Activated naive CD4-positive, alpha-beta T cell treated with anti-CD3 and anti-CD28 coated beads for 36 hours (primary cell): ENCODE results near the gene LDLRAD4. TPM values are rescaled to one million over a fixed set of nuclear protein-coding genes. Genes with fewer than 3 reads are reported as not detected.

Experiments used
- CTCF ChIA-PET: fragments of 350-600 bp; sonication (Branson Sonifier 250); formaldehyde crosslinking; loops from one replicate; lab custom pipeline; 2021; ENCODE audit warnings: antibody characterized with exemption; lab: Charles Lee
- DNase-seq: peaks from one replicate; pipeline ENCODE4 v3.0.0-alpha.2; 2020
- H3K27ac Mint-ChIP-seq: one replicate; pipeline ENCODE4 v1.8.0; 2021; ENCODE audit warnings: mild to moderate bottlenecking, mixed read lengths
- H3K27me3 Mint-ChIP-seq: one replicate; pipeline ENCODE4 v1.8.0; 2021; ENCODE audit warnings: low read depth, mixed read lengths
- H3K36me3 Mint-ChIP-seq: one replicate; pipeline ENCODE4 v1.8.0; 2021; ENCODE audit warnings: low read depth, mixed read lengths
- H3K4me1 Mint-ChIP-seq: one replicate; pipeline ENCODE4 v1.8.0; 2021; ENCODE audit warnings: low read depth, mixed read lengths
- H3K4me3 Mint-ChIP-seq: one replicate; pipeline ENCODE4 v1.8.0; 2021; ENCODE audit warnings: mild to moderate bottlenecking, moderate library complexity, mixed read lengths
- H3K9me3 Mint-ChIP-seq: one replicate; pipeline ENCODE4 v1.8.0; 2021; ENCODE audit warnings: mixed read lengths
- intact Hi-C: fragments of 100-400 bp; cut with micrococcal nuclease; formaldehyde crosslinking; loops from one replicate; pipeline ENCODE4 v1.15.1; 2023
- total RNA-seq, 2 experiments: library from RNA; stranded (reverse); gene quantifications; one replicate each; pipeline ENCODE4 v1.2.3, GENCODE V29; 2021

The LDLRAD4 gene
- total RNA-seq, 2 experiments from 2014 or later = 19.4 to 21.3 TPM

DNA sequence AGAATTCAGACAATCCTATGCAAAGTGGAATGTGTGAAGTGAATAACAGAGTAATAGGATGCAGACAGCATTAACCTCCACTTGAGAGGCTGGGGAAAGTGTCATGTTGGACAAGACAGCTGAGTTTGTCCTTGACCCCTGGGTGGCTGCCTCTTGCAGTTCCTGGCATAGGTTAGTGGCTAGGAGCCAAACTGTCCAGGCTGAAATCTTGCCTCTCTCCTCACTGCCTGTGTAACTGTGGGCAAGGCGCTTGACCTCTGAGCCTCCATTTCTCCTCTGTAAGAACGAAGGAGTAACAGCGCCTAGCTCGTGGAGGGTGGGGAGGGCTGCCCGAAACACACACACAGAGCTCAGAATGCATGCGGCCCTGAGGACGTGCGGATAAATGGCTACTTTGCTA, 34.8 kb upstream of the LDLRAD4 start:
- Mint-ChIP-seq H3K9me3 (no peaks in the 10 kb centered on the region), H3K27me3 (peaks cover 4% of the 10 kb centered on the region), H3K27ac (no peak overlapping the region), H3K4me1 (no peaks in the 10 kb centered on the region), H3K4me3 (no peak overlapping the region), H3K36me3 (no peaks in the 10 kb centered on the region)
- intact Hi-C loops = no loop called here
- CTCF ChIA-PET = interaction anchor here (1.0 kb wide), 1 partner anchor 24 kb away, joined by 4 read pairs; no protein-coding TSS in a partner anchor
- no peak for DNase-seq

DNA sequence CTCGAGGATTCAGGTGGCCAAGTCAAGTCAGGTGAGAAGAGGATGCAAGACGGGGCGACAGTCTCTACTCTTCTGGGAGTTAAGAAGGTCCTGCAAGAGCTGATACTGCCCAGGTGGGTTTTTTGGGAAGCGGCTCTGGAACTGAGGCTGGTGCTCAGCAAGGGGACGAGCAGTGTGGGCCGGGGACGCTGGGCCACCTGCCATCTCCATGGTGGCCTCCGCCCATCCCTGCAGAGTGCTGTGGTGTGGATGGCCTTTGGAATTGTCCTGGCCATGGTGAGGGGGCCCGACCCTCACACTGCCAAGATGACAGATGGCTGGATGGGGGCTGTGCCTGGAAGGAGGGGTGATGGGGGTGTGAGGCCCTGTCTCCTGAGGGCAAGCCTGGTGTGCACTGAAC, 34.2 kb upstream of the LDLRAD4 start:
- no peak for DNase-seq
- Mint-ChIP-seq H3K9me3 (no peaks in the 10 kb centered on the region), H3K4me1 (no peaks in the 10 kb centered on the region), H3K27ac (no peak overlapping the region), H3K36me3 (no peaks in the 10 kb centered on the region), H3K4me3 (no peak overlapping the region), H3K27me3 (peaks cover 4% of the 10 kb centered on the region)
- CTCF ChIA-PET = interaction anchor here (1.0 kb wide), 1 partner anchor 25 kb away, joined by 4 read pairs; no protein-coding TSS in a partner anchor
- intact Hi-C loops = no loop called here

DNA sequence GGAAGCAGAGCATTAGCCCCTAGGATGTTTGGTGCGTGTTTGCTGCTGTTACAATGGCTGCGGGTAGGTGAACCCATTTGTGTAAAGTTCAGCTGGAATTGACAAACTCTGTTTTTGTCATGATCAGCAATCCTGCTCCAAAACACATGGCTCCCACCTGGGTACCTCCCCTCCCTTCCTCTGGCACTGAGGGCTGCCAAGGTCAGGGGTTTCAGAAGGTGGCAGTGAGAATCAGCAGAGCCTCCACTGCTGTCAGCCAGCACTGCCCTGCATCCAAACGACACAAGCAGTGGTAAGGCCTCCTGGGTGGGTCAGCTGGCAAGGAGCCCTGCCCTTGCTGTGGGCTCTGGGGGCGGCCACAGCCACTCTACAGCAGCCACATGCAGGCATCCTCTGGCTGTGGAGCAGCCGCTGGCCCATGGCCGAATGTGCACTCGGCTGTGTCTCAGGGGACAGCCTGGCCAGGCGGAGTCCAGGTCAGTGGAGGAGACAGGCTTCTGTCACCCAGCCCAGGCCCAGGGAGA, 32.8 kb upstream of the LDLRAD4 start:
- H3K4me1 Mint-ChIP-seq = no peaks in the 10 kb centered on the region
- no peak overlapping the region for H3K27ac Mint-ChIP-seq
- H3K27me3 Mint-ChIP-seq = peaks cover 4% of the 10 kb centered on the region
- intact Hi-C loops = no loop called here
- no peaks in the 10 kb centered on the region for H3K36me3 Mint-ChIP-seq
- no peak for DNase-seq
- H3K4me3 Mint-ChIP-seq = no peak overlapping the region
- no peaks in the 10 kb centered on the region for H3K9me3 Mint-ChIP-seq
- CTCF ChIA-PET = no interaction called here

DNA sequence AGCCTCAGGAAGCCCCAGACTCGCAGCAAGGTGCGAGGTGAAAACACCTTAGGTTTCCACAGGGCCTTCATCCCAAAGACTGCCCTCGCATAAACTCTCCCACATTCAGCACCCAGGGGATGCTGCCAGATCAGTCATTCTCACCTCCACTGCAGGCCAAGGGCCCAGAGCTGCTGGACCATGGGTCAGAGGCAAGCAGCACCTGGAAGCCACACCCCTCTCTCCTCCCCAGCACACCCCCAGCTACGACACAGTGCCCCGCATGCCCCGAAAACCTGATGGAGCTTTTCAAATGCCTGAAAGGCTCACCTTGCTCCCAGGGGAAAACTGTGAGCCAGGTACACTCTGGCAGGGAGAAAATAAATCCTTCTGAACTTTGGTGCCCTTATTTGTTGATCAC, 31.9 kb upstream of the LDLRAD4 start:
- Mint-ChIP-seq H3K9me3 (no peaks in the 10 kb centered on the region), H3K4me3 (no peak overlapping the region), H3K4me1 (no peaks in the 10 kb centered on the region), H3K27me3 (peaks cover 1% of the 10 kb centered on the region), H3K27ac (no peak overlapping the region), H3K36me3 (no peaks in the 10 kb centered on the region)
- intact Hi-C loops = no loop called here
- CTCF ChIA-PET = no interaction called here
- DNase-seq = no peak

DNA sequence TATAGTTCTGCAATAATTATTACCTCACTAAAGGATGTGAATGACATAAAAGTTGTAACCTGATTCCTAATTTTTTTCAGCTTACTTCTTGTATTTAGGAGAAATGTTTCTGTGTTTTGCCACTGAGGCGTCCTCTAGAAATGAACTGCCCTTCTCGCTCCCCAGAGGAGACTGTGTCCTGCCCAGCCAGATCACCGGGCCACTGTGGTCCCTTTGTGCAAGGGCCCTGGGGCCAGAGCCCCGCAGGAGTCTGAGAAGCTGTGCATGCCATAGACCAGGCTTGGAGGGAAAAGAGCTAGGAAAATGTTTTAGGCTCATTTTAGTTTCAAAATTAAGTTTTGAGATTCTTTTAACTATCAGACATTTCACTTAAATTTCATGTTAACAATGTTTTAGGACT, 31.1 kb upstream of the LDLRAD4 start:
- CTCF ChIA-PET = no interaction called here
- no peak for DNase-seq
- Mint-ChIP-seq H3K36me3 (no peaks in the 10 kb centered on the region), H3K4me1 (no peaks in the 10 kb centered on the region), H3K27me3 (no peaks in the 10 kb centered on the region), H3K9me3 (no peaks in the 10 kb centered on the region), H3K4me3 (no peak overlapping the region), H3K27ac (no peak overlapping the region)
- intact Hi-C loops = no loop called here

DNA sequence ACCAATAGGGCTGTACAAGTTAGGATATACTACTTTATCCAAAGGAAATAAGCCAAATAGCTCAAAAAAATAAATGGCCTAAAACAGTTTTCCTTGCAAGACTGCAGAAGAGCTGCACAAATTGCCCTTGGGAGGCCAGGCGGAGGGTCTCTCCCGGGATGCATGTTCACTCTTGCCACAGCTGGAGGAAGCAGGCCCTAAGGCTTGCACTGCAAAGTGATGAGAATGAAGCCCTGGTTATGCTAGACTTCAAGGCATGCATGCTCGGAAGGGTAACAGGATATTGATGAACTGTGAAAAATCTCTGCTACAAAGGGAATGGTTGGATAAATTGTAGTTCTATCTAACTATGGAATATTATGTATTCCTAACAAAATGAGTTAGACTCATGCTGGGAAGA, 27.5 kb upstream of the LDLRAD4 start:
- H3K27me3 Mint-ChIP-seq = peaks cover under 1% of the 10 kb centered on the region
- no peaks in the 10 kb centered on the region for H3K4me1 Mint-ChIP-seq
- intact Hi-C loops = no loop called here
- H3K9me3 Mint-ChIP-seq = no peaks in the 10 kb centered on the region
- CTCF ChIA-PET = no interaction called here
- no peaks in the 10 kb centered on the region for H3K36me3 Mint-ChIP-seq
- DNase-seq = no peak
- no peak overlapping the region for H3K4me3 Mint-ChIP-seq
- H3K27ac Mint-ChIP-seq = no peak overlapping the region

DNA sequence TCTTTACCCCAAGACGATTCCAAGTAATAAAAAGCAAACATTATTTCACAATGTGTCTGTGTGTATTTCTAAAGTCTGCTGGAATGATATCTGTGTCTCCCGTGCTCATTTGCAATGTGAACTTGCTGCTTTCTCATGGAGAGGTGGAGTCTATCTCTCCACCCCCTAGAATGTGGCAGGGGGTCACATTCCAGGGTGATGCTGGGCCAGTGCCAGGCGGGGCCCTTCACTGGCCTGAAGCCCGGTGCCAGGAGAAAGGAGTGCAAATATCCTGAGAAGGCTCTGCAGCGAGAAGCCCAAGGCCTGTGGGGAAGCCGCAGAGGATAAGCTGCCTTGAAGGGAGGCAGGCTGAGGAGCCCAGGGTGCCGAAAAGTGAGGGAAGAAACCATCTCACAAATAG, 26.8 kb upstream of the LDLRAD4 start:
- H3K36me3 Mint-ChIP-seq = no peaks in the 10 kb centered on the region
- CTCF ChIA-PET = no interaction called here
- no peaks in the 10 kb centered on the region for H3K4me1 Mint-ChIP-seq
- no peak overlapping the region for H3K27ac Mint-ChIP-seq
- H3K4me3 Mint-ChIP-seq = no peak overlapping the region
- peaks cover 1% of the 10 kb centered on the region for H3K9me3 Mint-ChIP-seq
- intact Hi-C loops = no loop called here
- DNase-seq = no peak
- H3K27me3 Mint-ChIP-seq = peaks cover 2% of the 10 kb centered on the region

DNA sequence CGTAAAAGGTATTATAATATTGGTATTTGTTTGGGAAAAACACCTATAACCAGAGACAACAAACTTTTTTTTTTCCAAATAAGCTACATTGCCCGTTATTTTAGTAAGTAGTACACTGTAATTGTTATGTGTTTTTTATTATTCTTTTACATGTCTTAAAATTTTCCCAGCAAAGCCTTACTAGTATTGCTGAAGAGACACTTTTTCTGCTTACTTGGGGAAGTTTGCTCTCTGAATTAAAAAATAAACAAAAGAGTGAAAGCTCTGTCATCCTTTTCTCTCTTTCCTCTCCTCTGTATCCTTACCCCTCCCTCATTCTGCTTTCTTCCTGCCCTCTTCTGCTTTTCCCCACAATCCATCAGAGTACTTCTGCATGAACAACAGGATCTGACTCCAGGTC, 25.6 kb upstream of the LDLRAD4 start:
- no peak for DNase-seq
- H3K4me1 Mint-ChIP-seq = no peaks in the 10 kb centered on the region
- no peak overlapping the region for H3K27ac Mint-ChIP-seq
- CTCF ChIA-PET = interaction anchor here (0.7 kb wide), 1 partner anchor 715 kb away, joined by 3 read pairs; no protein-coding TSS in a partner anchor
- H3K4me3 Mint-ChIP-seq = no peak overlapping the region
- H3K27me3 Mint-ChIP-seq = peaks cover 2% of the 10 kb centered on the region
- peaks cover 1% of the 10 kb centered on the region for H3K9me3 Mint-ChIP-seq
- no peaks in the 10 kb centered on the region for H3K36me3 Mint-ChIP-seq
- intact Hi-C loops = no loop called here

DNA sequence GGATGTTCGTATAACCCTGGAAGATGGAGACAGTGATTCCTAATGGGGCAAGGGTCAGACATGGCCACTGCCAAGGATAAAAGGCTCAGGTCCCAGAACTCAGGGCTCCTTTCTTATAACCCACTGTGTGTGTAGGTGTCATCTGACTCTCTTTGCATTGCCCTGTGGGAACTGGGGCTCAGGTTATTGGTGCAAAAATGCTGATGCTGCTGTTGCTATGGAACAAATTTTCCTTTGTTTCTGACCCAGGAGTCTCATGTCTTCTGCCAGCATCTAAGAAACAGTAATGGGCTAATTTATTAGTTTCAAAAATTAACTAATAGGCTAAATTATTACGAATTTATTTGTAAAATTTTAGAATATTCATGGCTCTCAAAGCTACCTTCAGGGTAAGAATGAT, 24.3 kb upstream of the LDLRAD4 start:
- intact Hi-C loops = no loop called here
- no peaks in the 10 kb centered on the region for H3K4me1 Mint-ChIP-seq
- DNase-seq = no peak
- no peak overlapping the region for H3K4me3 Mint-ChIP-seq
- H3K27me3 Mint-ChIP-seq = peaks cover 2% of the 10 kb centered on the region
- peaks cover 5% of the 10 kb centered on the region for H3K9me3 Mint-ChIP-seq
- CTCF ChIA-PET = no interaction called here
- H3K36me3 Mint-ChIP-seq = peaks cover 1% of the 10 kb centered on the region
- no peak overlapping the region for H3K27ac Mint-ChIP-seq

DNA sequence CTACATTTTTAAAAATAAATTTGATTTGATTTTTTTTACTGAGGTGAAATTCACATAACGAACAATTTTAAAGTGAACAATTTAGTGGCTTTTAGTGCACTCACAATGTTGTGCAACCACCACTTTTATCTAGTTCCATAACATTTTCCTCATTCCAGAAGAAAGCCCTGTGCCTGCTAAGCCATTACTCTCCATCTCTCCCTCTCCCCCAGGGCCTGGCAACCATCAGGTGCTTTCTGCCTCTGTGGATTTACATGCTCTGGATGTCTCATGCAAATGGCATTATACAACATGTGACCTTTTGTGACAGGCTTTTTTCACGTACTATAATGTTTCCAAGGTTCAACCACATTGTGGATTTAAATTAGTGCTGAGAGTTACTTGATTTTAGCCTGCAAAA, 19.9 kb upstream of the LDLRAD4 start:
- peaks cover 4% of the 10 kb centered on the region for H3K36me3 Mint-ChIP-seq
- no peak for DNase-seq
- H3K4me3 Mint-ChIP-seq = no peak overlapping the region
- CTCF ChIA-PET = interaction anchor here (0.7 to 1.5 kb wide), 2 partner anchors 39 to 437 kb away, joined by 3 to 4 read pairs; no protein-coding TSS in a partner anchor
- peaks cover 17% of the 10 kb centered on the region for H3K9me3 Mint-ChIP-seq
- intact Hi-C loops = no loop called here
- H3K27ac Mint-ChIP-seq = no peak overlapping the region
- peaks cover 12% of the 10 kb centered on the region for H3K27me3 Mint-ChIP-seq
- no peaks in the 10 kb centered on the region for H3K4me1 Mint-ChIP-seq

DNA sequence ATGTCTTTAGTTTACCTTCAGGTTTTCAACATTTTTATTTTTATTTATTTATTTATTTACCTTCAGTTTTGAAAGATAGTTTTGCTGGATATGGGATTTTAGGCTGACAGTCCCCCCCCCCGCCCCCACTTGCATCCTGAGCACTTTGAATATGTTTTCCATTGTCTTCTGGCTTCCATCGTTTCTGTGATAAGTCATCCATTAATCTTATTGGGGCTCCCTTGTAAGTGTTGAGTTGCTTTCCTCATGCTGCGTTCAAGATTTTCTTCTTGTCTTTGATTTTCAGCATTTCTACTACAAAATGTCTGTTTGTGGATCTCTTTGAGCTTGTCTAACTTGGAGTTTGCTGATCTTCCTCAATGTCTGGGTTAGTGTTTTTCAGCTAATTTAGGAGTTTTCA, 19.4 kb upstream of the LDLRAD4 start:
- no peak overlapping the region for H3K4me3 Mint-ChIP-seq
- peaks cover 17% of the 10 kb centered on the region for H3K9me3 Mint-ChIP-seq
- CTCF ChIA-PET = interaction anchor here (1.5 kb wide), 1 partner anchor 39 kb away, joined by 4 read pairs; no protein-coding TSS in a partner anchor
- H3K27me3 Mint-ChIP-seq = peaks cover 12% of the 10 kb centered on the region
- H3K4me1 Mint-ChIP-seq = no peaks in the 10 kb centered on the region
- H3K27ac Mint-ChIP-seq = no peak overlapping the region
- intact Hi-C loops = no loop called here
- DNase-seq = no peak
- H3K36me3 Mint-ChIP-seq = peaks cover 4% of the 10 kb centered on the region

DNA sequence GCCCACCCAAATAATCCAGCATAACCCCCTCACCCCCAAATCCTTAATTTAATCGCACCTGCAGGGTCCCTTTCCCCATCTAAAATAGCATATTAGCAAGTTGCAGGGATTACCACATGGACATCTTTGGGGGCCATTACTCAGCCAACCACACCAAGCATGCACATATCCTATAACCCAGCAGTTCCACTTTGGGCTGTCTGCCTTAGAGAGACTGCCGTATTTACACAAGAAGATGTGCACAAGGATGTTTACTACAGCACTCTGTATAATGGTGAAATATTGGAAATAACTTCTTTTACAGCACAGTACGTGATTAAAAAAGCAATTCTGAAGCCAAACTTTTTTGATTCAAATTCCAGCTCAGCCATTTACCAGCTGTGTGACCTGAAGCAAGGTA, 17.3 kb upstream of the LDLRAD4 start:
- H3K27me3 Mint-ChIP-seq = peaks cover 14% of the 10 kb centered on the region
- CTCF ChIA-PET = interaction anchor here (0.6 to 1.3 kb wide), 2 partner anchors 15 to 337 kb away, joined by 3 to 4 read pairs; no protein-coding TSS in a partner anchor
- peaks cover 4% of the 10 kb centered on the region for H3K36me3 Mint-ChIP-seq

DNA sequence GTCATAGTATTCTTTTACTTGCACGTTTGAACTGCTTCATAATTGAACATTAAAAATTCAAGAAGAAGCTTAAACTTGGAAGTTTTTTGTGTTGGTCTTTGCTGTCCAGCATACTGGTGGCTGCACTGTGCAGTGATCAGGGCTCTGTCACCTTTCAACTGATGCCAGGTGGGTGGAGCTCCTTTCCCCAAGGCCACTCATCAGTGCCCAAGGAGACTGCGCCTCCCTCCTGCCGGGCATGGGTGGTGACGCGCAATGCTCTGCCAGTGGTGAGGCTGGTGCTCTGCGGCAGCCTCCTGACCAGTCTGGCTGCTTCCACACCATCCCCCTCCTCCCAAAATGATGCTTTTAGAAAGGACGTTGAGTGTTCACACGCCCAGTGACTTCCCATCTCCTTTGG, 16.0 kb upstream of the LDLRAD4 start:
- H3K4me3 Mint-ChIP-seq = no peak overlapping the region
- H3K27me3 Mint-ChIP-seq = peaks cover 22% of the 10 kb centered on the region
- H3K36me3 Mint-ChIP-seq = peaks cover 5% of the 10 kb centered on the region
- no peak overlapping the region for H3K27ac Mint-ChIP-seq
- intact Hi-C loops = no loop called here
- H3K9me3 Mint-ChIP-seq = peaks cover 15% of the 10 kb centered on the region
- peaks cover 3% of the 10 kb centered on the region for H3K4me1 Mint-ChIP-seq
- DNase-seq = no peak
- CTCF ChIA-PET = interaction anchor here (1.3 kb wide), 1 partner anchor 14 kb away, joined by 4 read pairs; no protein-coding TSS in a partner anchor

More for the DNA sequence above, 17.3 kb upstream of the LDLRAD4 start:
- H3K4me3 Mint-ChIP-seq = no peak overlapping the region
- intact Hi-C loops = no loop called here
- no peaks in the 10 kb centered on the region for H3K4me1 Mint-ChIP-seq
- no peak overlapping the region for H3K27ac Mint-ChIP-seq
- no peak for DNase-seq
- H3K9me3 Mint-ChIP-seq = peaks cover 15% of the 10 kb centered on the region
